Measurements from ENCODE around the gene ARHGEF2. TPM values are rescaled to one million over a fixed set of nuclear protein-coding genes. Genes with fewer than 3 reads are reported as not detected.
"Not testable (repeated sequence)": the region's sequence is repeated elsewhere in the genome, so short reads cannot be mapped to it uniquely, and the experiment has no call there.

Gene ARHGEF2
- total and polyA plus RNA-seq, 2 donors (not counting 1 experiment from before 2014, with no cell fraction given) = 241 to 245 TPM

DNA sequence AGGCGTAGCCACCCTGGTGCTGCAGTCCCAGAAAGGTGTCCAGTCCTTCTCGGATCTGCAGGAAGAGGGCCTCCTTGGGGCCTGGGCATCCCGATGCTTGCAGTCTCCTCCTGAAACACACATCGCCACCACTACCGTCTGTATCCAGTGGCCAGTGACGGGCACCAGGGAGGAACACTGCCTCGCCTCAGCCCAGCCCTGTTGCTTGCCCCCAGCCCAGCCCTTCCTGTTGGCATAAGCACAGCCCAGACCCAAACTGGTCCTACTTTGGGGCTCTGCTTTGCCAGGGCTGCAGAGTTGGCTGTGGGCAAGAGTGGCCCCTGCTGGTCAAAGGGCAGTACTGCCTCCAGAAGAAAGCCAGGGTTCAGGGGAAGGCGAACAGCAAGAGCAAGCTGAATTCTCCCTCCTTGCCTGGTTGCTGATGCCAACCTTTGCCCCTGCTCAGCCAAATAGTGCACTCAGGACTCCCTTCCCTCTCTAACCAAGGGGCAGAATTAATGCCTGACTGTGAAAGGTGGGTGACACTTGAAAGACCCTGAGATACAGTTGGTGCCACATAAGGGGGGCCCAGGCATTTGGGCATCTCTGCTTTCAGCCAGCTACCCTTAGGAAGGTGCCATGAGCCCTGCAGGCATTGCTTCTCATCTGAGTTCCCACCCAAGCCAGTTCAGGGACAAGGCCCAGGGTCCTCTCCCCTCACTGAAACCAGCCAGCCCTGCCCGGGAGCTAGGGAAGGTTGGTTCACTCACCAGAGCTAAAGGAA, 11.1 kb upstream of the ARHGEF2 start:
- ChIA-PET CTCF (interaction anchor here (0.6 to 5.9 kb wide), 32 partner anchors 12 to 1005 kb away, joined by 3 to 176 read pairs (median 5); partner anchors contain the start of genes ARHGEF2, KHDC4, RXFP4 and SYT11), POLR2A (interaction anchor here (0.7 to 2.3 kb wide), 6 partner anchors 11 to 55 kb away, joined by 3 to 22 read pairs (median 8); partner anchors contain the start of genes ARHGEF2 and KHDC4)
- Mint-ChIP-seq H3K4me3 (no peak overlapping the region), H3K27ac (peak overlapping the region; percentile 73), H3K27me3 (no peaks in the 10 kb centered on the region), H3K9me3 (ENCODE audit: insufficient read depth) (no peaks in the 10 kb centered on the region), H3K4me1 (peaks cover 24% of the 10 kb centered on the region)
- Histone ChIP-seq H3K79me2 (ENCODE audit: control insufficient read depth, insufficient read depth, low read length) (peaks cover 43% of the 10 kb centered on the region), H3K9me3 (ENCODE audit: control extremely low read depth in 1 of 3, control insufficient read depth in 2 of 3, insufficient read depth in 1 of 3, low read length in 2 of 3) (no peaks in the 10 kb centered on the region), H3K4me3 (ENCODE audit: control extremely low read depth in 1 of 5, extremely low read depth in 1 of 5, insufficient read depth in 1 of 5, low read depth in 2 of 5, low read length in 4 of 5) (peak overlapping the region in 2 of 5 experiments; percentile 8 to 19), H3K27me3 (replicated peaks in 1 of 4; ENCODE audit: control extremely low read depth in 1 of 4, control insufficient read depth in 3 of 4, insufficient read depth in 4 of 4, low read length in 3 of 4) (no peaks in the 10 kb centered on the region), H3K4me1 (ENCODE audit: control insufficient read depth in 2 of 2, insufficient read depth in 2 of 2, low read length in 2 of 2) (peaks cover 24 to 32% of the 10 kb centered on the region in 2 donors), H3K27ac (ENCODE audit: low read length in 2 of 2) (peak overlapping the region; percentile 11 to 32), H3K36me3 (replicated peaks in 1 of 2; ENCODE audit: control extremely low read depth in 1 of 2, control insufficient read depth in 1 of 2, extremely low read depth in 1 of 2, insufficient read depth in 2 of 2, low read length in 1 of 2) (no peaks in the 10 kb centered on the region), H2AFZ (ENCODE audit: insufficient read depth, low read depth, low read length, poor library complexity, severe bottlenecking) (peak overlapping the region; percentile 40), H4K20me1 (ENCODE audit: control insufficient read depth, insufficient read depth, low read length, poor library complexity, severe bottlenecking) (no peaks in the 10 kb centered on the region), H3K4me2 (replicated peaks; ENCODE audit: low read depth, low read length, poor library complexity, severe bottlenecking) (peak overlapping the region; percentile 51), H3K9ac (ENCODE audit: low read length) (no peak overlapping the region)
- ATAC-seq (ENCODE audit: low read depth) = peak; percentile 100
- no peak for TF ChIP-seq EZH2 (IDR thresholded peaks at IDR 0.05; ENCODE audit: borderline replicate concordance, insufficient read depth, low read depth, low read length, poor library complexity, severe bottlenecking)
- TF ChIP-seq, protein P1, sequence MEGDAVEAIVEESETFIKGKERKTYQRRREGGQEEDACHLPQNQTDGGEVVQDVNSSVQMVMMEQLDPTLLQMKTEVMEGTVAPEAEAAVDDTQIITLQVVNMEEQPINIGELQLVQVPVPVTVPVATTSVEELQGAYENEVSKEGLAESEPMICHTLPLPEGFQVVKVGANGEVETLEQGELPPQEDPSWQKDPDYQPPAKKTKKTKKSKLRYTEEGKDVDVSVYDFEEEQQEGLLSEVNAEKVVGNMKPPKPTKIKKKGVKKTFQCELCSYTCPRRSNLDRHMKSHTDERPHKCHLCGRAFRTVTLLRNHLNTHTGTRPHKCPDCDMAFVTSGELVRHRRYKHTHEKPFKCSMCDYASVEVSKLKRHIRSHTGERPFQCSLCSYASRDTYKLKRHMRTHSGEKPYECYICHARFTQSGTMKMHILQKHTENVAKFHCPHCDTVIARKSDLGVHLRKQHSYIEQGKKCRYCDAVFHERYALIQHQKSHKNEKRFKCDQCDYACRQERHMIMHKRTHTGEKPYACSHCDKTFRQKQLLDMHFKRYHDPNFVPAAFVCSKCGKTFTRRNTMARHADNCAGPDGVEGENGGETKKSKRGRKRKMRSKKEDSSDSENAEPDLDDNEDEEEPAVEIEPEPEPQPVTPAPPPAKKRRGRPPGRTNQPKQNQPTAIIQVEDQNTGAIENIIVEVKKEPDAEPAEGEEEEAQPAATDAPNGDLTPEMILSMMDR (IDR thresholded peaks at IDR 0.05) = peak; percentile 98
- peak; percentile 88 for DNase-seq
- intact Hi-C loops (cut with micrococcal nuclease) = loop anchor here (1.0 to 2.0 kb wide), 6 partner anchors 8 to 131 kb away; partner anchors contain the start of genes KHDC4, RIT1 and SYT11
- WGBS (ENCODE audit: insufficient coverage) = 40% methylated on average over 9 of the region's 9 CpGs

DNA sequence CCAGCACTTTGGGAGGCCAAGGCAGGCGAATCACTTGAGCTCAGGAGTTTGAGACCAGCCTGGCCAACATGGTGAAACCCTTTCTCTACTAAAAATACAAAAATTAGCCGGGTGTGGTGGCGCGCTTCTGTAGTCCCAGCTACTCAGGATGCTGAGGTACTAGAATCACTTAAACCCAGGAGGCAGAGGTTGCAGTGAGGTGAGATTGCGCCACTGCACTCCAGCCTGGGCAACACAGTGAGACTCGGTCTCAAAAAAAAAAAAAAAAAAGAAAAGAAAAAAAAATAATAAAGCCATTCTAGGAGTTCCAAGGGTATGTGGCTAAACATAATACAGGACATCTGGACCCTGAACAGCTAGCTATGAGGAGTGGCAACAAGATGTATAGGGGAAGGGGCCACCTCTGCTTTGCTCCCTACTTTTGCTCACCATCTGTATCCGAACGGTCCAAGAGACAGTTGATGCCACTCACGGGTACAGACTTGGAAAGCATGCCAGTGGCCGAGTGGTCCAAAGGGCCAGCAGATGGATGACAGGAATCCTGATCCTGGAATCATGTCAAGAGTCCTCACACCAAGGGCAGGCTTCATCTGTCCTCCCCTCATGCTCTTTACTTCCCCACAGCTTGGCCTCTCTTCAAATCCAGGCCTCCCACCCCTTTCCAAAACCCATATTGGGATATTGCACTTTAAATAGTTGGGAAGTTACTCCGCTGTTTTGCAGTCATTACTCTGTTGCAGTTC, 6.7 kb upstream of the ARHGEF2 start:
- DNase-seq; H3K4me3 ChIP-seq (ENCODE audit: control extremely low read depth in 1 of 5, extremely low read depth in 1 of 5, insufficient read depth in 1 of 5, low read depth in 2 of 5, low read length in 4 of 5); H3K9me3 ChIP-seq (ENCODE audit: control extremely low read depth in 1 of 3, control insufficient read depth in 2 of 3, insufficient read depth in 1 of 3, low read length in 2 of 3); intact Hi-C loops (cut with micrococcal nuclease); H3K4me3 Mint-ChIP-seq; H3K27me3 ChIP-seq (replicated peaks in 1 of 4; ENCODE audit: control extremely low read depth in 1 of 4, control insufficient read depth in 3 of 4, insufficient read depth in 4 of 4, low read length in 3 of 4); H3K27ac ChIP-seq (ENCODE audit: low read length in 2 of 2); H3K9me3 Mint-ChIP-seq (ENCODE audit: insufficient read depth); H3K27me3 Mint-ChIP-seq; H4K20me1 ChIP-seq (ENCODE audit: control insufficient read depth, insufficient read depth, low read length, poor library complexity, severe bottlenecking); H2AFZ ChIP-seq (ENCODE audit: insufficient read depth, low read depth, low read length, poor library complexity, severe bottlenecking); H3K36me3 ChIP-seq (replicated peaks in 1 of 2; ENCODE audit: control extremely low read depth in 1 of 2, control insufficient read depth in 1 of 2, extremely low read depth in 1 of 2, insufficient read depth in 2 of 2, low read length in 1 of 2); ATAC-seq (ENCODE audit: low read depth); H3K4me2 ChIP-seq (replicated peaks; ENCODE audit: low read depth, low read length, poor library complexity, severe bottlenecking); H3K9ac ChIP-seq (ENCODE audit: low read length): not testable (repeated sequence)
- peaks cover 61 to 67% of the 10 kb centered on the region in 2 donors for H3K4me1 ChIP-seq (ENCODE audit: control insufficient read depth in 2 of 2, insufficient read depth in 2 of 2, low read length in 2 of 2)
- Mint-ChIP-seq H3K27ac (peak overlapping the region; percentile 94), H3K4me1 (peaks cover 65% of the 10 kb centered on the region)
- ChIA-PET POLR2A (interaction anchor here (0.6 to 4.8 kb wide), 6 partner anchors 9 to 52 kb away, joined by 3 to 44 read pairs (median 6); partner anchors contain the start of gene KHDC4), CTCF (interaction anchor here (1.0 to 12.2 kb wide), 11 partner anchors 8 to 51 kb away, joined by 4 to 206 read pairs (median 8); partner anchors contain the start of genes KHDC4 and RXFP4)
- H3K79me2 ChIP-seq (ENCODE audit: control insufficient read depth, insufficient read depth, low read length) = peaks cover 85% of the 10 kb centered on the region
- 97% methylated on average over 4 of the region's 11 CpGs for WGBS (ENCODE audit: insufficient coverage)
